GM12891 (cell line): ENCODE measurements around the gene EHMT1.

Experiments used
- POLR2A ChIP-seq: IDR thresholded peaks from 2 replicates; pipeline ENCODE4 v1.6.1; 2011; ENCODE audit warnings: low read depth, low read length, control low read depth
- TAF1 ChIP-seq: IDR thresholded peaks from 2 replicates; pipeline ENCODE4 v1.6.1; 2011; ENCODE audit warnings: low read depth, low read length, control low read depth

DNA sequence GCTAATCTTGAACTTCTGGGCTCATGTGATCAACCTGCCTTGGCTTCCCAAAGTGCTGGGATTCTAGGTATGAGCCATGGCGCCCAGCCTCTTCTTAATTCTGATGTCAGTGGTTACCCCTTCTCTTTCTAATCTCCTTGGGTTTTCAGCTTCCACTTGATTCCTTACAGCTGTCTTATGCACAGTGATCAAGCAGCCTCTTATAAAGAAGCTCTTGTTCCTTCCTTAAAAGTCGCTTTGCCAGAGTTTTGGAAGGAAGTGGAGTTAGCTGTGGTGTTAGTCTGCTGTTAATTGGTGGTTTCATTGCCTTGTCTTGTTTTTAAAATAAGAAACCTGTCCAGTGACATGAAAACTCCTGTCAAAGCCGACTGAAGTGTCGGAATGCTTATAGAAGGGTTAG lies 130.7 kb downstream of the EHMT1 start:
- TF ChIP-seq TAF1 (no peak), POLR2A (no peak)
